HEK293T (cell line): Measurements from ENCODE around the gene AQP9.

Source experiments
- ARNT ChIP-seq: fragments of 450-650 bp; IDR thresholded peaks from 2 replicates; pipeline ENCODE4 v1.6.1; 2017; ENCODE audit warnings: mild to moderate bottlenecking
- FOXM1 ChIP-seq: fragments of 450-650 bp; IDR thresholded peaks from 2 replicates; pipeline ENCODE4 v1.6.1; 2017; ENCODE audit warnings: mild to moderate bottlenecking, borderline replicate concordance

DNA sequence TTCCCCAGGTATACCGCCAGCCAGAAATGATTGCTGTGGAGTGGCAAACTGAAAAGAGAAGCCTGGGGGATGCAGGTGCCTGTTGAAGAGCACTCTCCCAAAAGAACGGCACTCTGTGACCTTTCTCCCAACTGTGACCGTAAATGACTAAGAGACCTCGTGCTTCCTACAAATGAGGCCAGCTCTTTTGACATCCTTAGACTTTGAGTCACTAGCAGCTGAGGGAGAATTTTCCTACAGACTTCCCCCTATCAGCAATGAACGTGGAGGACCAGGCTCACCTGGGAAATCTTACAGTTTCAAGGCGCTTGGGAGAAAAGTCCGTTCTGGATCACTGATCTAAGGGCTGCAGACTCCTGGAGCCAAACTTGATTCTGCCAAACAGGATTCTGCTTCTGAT, 8.6 kb downstream of the AQP9 start:
- TF ChIP-seq FOXM1 (no peak), ARNT (no peak)
